Measurements from ENCODE around the gene GOLGA6L6.
"Not testable (repeated sequence)": the region's sequence is repeated elsewhere in the genome, so short reads cannot be mapped to it uniquely, and the experiment has no call there.

DNA sequence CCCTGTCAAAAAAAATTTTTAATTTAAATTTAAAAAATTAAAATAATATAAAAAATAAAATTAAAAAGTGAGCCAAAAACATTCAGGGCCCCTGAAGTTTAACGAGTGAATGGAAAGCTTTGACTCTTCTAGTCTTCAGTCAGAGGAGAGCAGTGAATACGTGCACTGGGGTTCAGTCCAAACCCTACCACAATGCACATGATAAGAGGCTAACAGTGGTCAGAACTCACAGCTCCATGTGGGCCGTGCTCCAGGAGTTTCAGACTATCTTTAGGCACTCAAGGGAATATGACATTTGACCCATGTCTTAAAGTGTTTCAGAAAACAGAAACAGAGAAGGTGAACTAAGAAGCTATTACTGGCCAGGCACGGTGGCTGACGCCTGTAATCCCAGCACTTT, 48.6 kb downstream of the GOLGA6L6 start:
- TF ChIP-seq CTCF, MYC (IDR thresholded peaks at IDR 0.05; ENCODE audit: low read depth, low read length): not testable (repeated sequence)

Measured in NB4 (cell line).